ENCODE results near the gene HBS1L.

HBS1L gene

DNA sequence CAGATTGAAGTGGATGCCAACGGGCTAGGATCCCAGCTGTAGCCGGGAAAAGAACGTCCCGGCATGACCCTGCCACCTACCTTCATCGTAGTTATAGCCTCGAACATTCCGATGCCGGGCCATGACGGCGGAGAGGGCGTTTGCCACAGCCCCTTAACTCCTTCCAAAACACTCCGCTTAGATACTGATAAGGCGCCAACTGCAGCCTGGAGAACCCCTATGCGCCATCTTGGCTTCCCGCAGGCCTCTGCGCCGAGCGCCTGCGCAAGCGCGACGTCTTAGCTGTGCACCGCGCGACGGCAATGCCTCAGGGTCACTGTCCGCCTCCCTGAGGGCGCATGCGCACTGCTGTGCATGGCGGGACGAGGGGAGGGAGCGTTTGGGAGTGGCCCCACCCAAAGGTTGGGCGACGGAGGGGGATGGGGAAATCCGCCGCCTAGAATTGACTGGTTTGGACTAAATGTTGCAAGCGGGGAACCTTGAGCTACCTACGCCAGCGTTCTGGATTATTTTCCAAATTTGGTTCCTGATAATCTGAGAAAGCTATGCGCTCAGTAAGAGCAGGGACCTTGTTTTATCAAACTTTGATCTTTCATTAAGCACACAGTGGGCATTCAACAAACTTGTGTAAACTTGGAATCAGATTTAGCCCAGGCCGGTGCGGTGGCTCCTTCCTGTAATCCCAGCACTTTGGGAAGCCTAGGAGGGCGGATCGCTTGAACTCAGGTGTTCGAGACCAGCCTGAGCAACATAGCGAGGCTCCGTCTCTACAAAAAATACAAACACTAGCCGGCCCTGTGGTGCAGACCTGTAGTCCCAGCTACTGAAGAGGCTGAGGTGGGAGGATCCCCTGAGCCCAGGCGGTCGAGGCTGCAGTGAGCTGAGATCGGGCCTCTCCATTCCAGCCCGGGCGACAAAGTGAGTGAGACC is at the start of gene HBS1L:
TSS of gene HBS1L (minus strand) at position 254 of the 930 bp plus-strand sequence. CDS start at position 123, 131 bp downstream.
- H3K4me1 Mint-ChIP-seq: peaks cover 18% of the 10 kb centered on the region
- DNase-seq (ENCODE audit: low spot score in 2 of 2): peak; percentile 90 to 94
- H3K36me3 Mint-ChIP-seq: peaks cover 6% of the 10 kb centered on the region
- no peaks in the 10 kb centered on the region for H3K9me3 Mint-ChIP-seq
- peak; percentile 95 for ATAC-seq (ENCODE audit: low read depth)
- peak within 1 kb of the TSS; percentile 100 for H3K27ac Mint-ChIP-seq
- H3K27me3 Mint-ChIP-seq: no peaks in the 10 kb centered on the region
- H3K4me3 Mint-ChIP-seq: peak within 1 kb of the TSS; percentile 95

GRCh38 chr6:135104199-135104598 is 49.6 kb upstream of the HBS1L start:
- ATAC-seq (ENCODE audit: low read depth): no peak
- H3K9me3 Mint-ChIP-seq: no peaks in the 10 kb centered on the region
- H3K4me3 Mint-ChIP-seq: no peak overlapping the region
- H3K27me3 Mint-ChIP-seq: peaks cover 3% of the 10 kb centered on the region
- H3K27ac Mint-ChIP-seq: no peak overlapping the region
- H3K4me1 Mint-ChIP-seq: no peaks in the 10 kb centered on the region
- DNase-seq (ENCODE audit: low spot score in 2 of 2): no peak
- no peaks in the 10 kb centered on the region for H3K36me3 Mint-ChIP-seq

- no peak for ATAC-seq (ENCODE audit: low read depth)
- no peaks in the 10 kb centered on the region for H3K36me3 Mint-ChIP-seq
- H3K27ac Mint-ChIP-seq: no peak overlapping the region
- H3K4me3 Mint-ChIP-seq: no peak overlapping the region
- peaks cover 3% of the 10 kb centered on the region for H3K27me3 Mint-ChIP-seq
- H3K9me3 Mint-ChIP-seq: no peaks in the 10 kb centered on the region
- H3K4me1 Mint-ChIP-seq: no peaks in the 10 kb centered on the region
- no peak for DNase-seq (ENCODE audit: low spot score in 2 of 2)
Measured at GRCh38 chr6:135102191-135102590, 47.6 kb upstream of the HBS1L start.

GRCh38 chr6:135097172-135097571 is 42.5 kb upstream of the HBS1L start:
- Mint-ChIP-seq H3K9me3 (no peaks in the 10 kb centered on the region), H3K4me3 (no peak overlapping the region), H3K27me3 (no peaks in the 10 kb centered on the region), H3K36me3 (no peaks in the 10 kb centered on the region), H3K27ac (no peak overlapping the region), H3K4me1 (no peaks in the 10 kb centered on the region)
- DNase-seq (ENCODE audit: low spot score in 2 of 2) (no peak), ATAC-seq (ENCODE audit: low read depth) (no peak)

DNA sequence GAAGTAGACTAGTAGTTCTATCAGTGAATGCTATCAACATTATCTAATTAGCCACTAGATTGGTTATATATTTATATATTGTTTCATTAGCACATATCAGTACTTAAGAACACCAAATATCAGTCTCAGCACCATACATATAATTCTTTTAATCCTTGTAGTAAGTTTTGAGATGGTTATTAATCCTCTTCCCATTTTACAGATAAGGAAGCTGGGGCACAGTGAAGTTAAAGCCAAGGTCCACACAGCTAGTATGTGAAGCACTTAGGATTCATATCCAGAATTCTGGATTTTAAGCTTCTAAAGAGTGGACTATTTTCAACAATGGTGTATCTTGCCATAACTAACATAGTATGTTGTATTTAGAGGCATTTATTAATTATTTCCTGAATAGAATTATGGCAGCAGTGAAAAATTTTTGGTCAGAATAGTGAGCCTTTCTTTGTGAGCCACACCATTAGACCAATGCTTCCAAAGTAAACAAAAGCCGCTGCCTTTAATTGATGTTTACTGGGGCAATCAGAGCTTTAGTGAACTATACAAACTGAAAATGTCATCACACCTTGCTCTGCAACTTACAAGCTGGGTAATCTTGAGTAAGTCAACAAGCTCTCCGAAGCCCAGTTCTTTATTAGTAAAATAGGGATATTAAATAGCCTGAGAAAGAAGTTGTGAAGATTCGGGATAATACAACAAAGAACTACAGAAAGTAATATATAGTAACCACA is 41.9 kb upstream of the HBS1L start:
- Mint-ChIP-seq H3K27ac (no peak overlapping the region), H3K9me3 (no peaks in the 10 kb centered on the region), H3K4me3 (no peak overlapping the region), H3K4me1 (no peaks in the 10 kb centered on the region), H3K36me3 (no peaks in the 10 kb centered on the region), H3K27me3 (no peaks in the 10 kb centered on the region)
- no peak for ATAC-seq (ENCODE audit: low read depth)
- DNase-seq (ENCODE audit: low spot score in 2 of 2): no peak

- Mint-ChIP-seq H3K27me3 (no peaks in the 10 kb centered on the region), H3K27ac (no peak overlapping the region), H3K9me3 (no peaks in the 10 kb centered on the region), H3K36me3 (no peaks in the 10 kb centered on the region), H3K4me3 (no peak overlapping the region), H3K4me1 (no peaks in the 10 kb centered on the region)
- ATAC-seq (ENCODE audit: low read depth): no peak
- no peak for DNase-seq (ENCODE audit: low spot score in 2 of 2)
Measured at GRCh38 chr6:135095716-135096115, 41.1 kb upstream of the HBS1L start.

GRCh38 chr6:135094403-135094821 is 39.8 kb upstream of the HBS1L start:
- H3K27ac Mint-ChIP-seq: no peak overlapping the region
- H3K4me1 Mint-ChIP-seq: no peaks in the 10 kb centered on the region
- DNase-seq (ENCODE audit: low spot score in 2 of 2) (no peak), ATAC-seq (ENCODE audit: low read depth) (no peak)
- no peaks in the 10 kb centered on the region for H3K9me3 Mint-ChIP-seq
- no peaks in the 10 kb centered on the region for H3K27me3 Mint-ChIP-seq
- H3K36me3 Mint-ChIP-seq: no peaks in the 10 kb centered on the region
- H3K4me3 Mint-ChIP-seq: no peak overlapping the region

DNA sequence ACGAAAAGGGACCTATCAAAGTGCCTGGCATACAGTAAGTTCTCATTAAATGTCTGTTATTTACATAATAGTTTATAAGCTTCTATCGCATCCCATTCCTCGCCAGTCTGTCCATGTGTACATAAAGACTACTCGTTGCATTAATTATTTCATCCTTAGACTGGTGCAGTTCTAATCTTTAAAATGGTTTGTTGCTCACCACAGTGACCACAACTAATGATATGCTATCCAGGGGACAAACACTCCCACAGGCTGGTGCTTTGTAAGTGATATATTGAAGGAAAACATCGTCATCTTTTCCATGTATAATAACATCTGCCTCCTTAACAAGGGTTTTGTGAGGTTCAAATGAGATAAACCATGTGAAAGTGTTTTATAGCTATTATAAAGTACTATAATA is 39.0 kb upstream of the HBS1L start:
- ATAC-seq (ENCODE audit: low read depth) (no peak), DNase-seq (ENCODE audit: low spot score in 2 of 2) (no peak)
- Mint-ChIP-seq H3K4me1 (no peaks in the 10 kb centered on the region), H3K4me3 (no peak overlapping the region), H3K36me3 (no peaks in the 10 kb centered on the region), H3K27ac (no peak overlapping the region), H3K9me3 (no peaks in the 10 kb centered on the region), H3K27me3 (no peaks in the 10 kb centered on the region)

GRCh38 chr6:135092724-135093123 is 38.1 kb upstream of the HBS1L start:
- no peaks in the 10 kb centered on the region for H3K9me3 Mint-ChIP-seq
- no peak for ATAC-seq (ENCODE audit: low read depth)
- peaks cover 2% of the 10 kb centered on the region for H3K27me3 Mint-ChIP-seq
- DNase-seq (ENCODE audit: low spot score in 2 of 2): no peak
- H3K36me3 Mint-ChIP-seq: no peaks in the 10 kb centered on the region
- peaks cover 3% of the 10 kb centered on the region for H3K4me1 Mint-ChIP-seq
- H3K4me3 Mint-ChIP-seq: no peak overlapping the region
- no peak overlapping the region for H3K27ac Mint-ChIP-seq

GRCh38 chr6:135090819-135091218 is 36.2 kb upstream of the HBS1L start:
- Mint-ChIP-seq H3K4me1 (peaks cover 10% of the 10 kb centered on the region), H3K9me3 (no peaks in the 10 kb centered on the region), H3K27me3 (peaks cover 5% of the 10 kb centered on the region), H3K27ac (no peak overlapping the region), H3K4me3 (no peak overlapping the region), H3K36me3 (no peaks in the 10 kb centered on the region)
- ATAC-seq (ENCODE audit: low read depth) (no peak), DNase-seq (ENCODE audit: low spot score in 2 of 2) (no peak)

- no peak overlapping the region for H3K4me3 Mint-ChIP-seq
- no peak overlapping the region for H3K27ac Mint-ChIP-seq
Measured at GRCh38 chr6:135089901-135090300, 35.3 kb upstream of the HBS1L start.

DNA sequence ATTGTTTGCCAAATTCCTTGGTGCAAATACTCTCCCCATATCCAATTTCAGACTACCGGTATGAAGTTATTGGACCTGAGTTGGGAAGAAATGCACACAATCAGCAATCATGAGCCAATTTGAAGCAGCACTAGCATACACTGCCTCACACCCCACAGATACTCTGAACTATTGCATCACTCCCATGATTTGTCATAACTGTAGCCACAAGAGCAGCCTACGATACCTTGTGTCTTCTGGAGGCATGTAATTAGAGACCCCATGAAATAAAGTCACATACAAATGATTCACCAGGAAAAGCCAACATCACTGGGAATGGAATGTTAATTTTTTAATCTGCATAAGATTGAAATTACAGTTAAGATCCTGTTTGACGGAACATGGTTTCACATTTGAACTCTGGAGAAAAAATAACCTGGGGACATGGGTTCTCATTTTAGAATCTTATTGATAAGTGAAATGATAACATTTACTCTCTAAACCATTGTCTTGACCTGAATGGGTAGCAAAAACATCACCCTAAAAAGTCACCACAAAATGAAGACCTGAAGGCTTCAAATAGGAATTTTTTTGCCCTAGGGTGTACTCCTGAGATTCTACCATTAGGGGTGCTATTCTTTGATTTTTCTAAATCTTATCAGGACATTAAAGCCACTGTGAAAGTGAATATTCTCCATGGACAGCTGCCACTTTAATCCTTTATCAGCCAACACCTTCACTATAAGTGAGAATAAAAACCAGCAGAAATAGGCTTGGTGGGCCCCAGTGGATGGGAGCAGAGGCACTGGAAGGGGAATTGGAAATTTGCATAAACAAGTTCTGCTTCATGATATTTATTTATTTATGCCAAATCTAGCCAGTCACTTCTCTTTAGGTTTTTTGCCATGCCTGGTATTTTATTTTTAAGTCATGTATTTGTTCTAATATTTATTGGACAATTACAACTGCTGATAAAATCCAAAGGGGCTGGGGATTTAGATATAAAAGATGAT is 34.5 kb upstream of the HBS1L start:
- H3K27me3 Mint-ChIP-seq: peaks cover 6% of the 10 kb centered on the region
- H3K4me1 Mint-ChIP-seq: peaks cover 11% of the 10 kb centered on the region
- no peak overlapping the region for H3K27ac Mint-ChIP-seq
- no peak for DNase-seq (ENCODE audit: low spot score in 2 of 2)
- ATAC-seq (ENCODE audit: low read depth): peak; percentile 56
- H3K9me3 Mint-ChIP-seq: no peaks in the 10 kb centered on the region
- H3K36me3 Mint-ChIP-seq: no peaks in the 10 kb centered on the region
- H3K4me3 Mint-ChIP-seq: peak overlapping the region; percentile 46

More at GRCh38 chr6:135089901-135090300, 35.3 kb upstream of the HBS1L start:
- Mint-ChIP-seq H3K36me3 (no peaks in the 10 kb centered on the region), H3K27me3 (peaks cover 6% of the 10 kb centered on the region), H3K4me1 (peaks cover 11% of the 10 kb centered on the region), H3K9me3 (no peaks in the 10 kb centered on the region)
- no peak for ATAC-seq (ENCODE audit: low read depth)
- DNase-seq (ENCODE audit: low spot score in 2 of 2): no peak

DNA sequence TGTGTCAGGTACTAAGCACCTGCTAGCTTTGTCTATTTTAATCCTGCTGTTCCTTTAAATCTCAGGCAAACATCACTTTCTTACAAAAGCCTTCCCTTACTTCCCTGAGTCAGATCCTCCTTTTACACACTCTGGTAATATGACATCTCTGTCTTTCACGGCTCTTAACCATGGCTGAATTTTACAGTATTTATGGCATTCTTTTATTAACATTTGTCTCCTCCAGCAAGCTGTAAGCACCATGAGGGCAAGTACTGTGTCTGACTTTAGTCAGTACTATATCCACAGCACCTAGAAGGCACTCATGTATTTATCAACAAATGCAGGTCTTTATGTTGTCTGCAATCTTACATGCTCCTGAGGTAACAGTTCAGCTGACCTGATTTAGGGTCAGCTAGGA is 33.7 kb upstream of the HBS1L start:
- Mint-ChIP-seq H3K4me1 (peaks cover 11% of the 10 kb centered on the region), H3K27ac (no peak overlapping the region), H3K27me3 (peaks cover 6% of the 10 kb centered on the region), H3K4me3 (no peak overlapping the region), H3K36me3 (no peaks in the 10 kb centered on the region), H3K9me3 (no peaks in the 10 kb centered on the region)
- no peak for ATAC-seq (ENCODE audit: low read depth)
- DNase-seq (ENCODE audit: low spot score in 2 of 2): no peak

Measured in memory B cell (primary cell).